ENCODE data around the gene SIX2. TPM values are rescaled to one million over a fixed set of nuclear protein-coding genes. Genes with fewer than 3 reads are reported as not detected.

SIX2 gene
- total and polyA plus RNA-seq, 2 of the 13 experiments (the other 11 are each of a cell fraction or from before 2014, with no cell fraction given): not detected

DNA sequence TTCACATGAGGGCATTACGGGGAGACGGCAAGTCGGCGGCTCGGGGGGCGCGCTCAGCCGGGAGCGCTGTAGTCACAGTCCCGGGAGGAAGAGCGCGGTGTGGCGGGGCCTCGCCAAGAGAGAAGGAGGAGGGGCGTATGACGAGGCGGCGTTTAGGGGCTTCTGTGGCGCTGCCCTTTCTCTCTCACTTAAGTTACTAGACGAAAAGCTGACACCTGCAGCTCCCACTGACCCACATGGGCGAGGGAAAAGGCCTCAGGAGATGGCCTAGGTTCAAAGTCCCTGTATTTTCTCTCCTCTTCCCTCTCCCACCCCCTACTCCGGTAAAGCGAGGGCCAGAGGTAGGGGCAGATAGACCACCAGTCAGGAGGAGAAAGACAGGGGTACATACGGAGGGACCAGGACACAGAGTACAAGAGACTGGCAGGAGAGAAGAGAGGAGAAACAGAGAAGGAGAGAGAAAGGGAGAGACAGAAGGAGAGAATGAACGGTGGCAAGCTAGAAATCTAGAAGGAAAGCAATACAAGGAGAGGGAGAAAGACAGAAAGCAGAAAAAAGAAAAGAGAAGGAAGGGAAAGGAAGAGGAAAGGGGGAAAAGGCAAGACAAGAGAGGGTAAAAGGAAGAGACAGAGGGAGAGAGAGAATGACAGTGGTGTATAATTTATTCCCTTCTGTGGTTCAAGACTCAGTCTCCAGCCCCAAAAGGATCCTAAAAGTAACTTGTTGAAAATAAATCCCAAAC lies 3.8 kb downstream of the SIX2 start (continued):
- no peak for TF ChIP-seq NKX3-1 (CRISPR knock-in tag; IDR thresholded peaks at IDR 0.05)
- no peak for TF ChIP-seq ZNF3 (CRISPR knock-in tag; IDR thresholded peaks at IDR 0.05)

DNA sequence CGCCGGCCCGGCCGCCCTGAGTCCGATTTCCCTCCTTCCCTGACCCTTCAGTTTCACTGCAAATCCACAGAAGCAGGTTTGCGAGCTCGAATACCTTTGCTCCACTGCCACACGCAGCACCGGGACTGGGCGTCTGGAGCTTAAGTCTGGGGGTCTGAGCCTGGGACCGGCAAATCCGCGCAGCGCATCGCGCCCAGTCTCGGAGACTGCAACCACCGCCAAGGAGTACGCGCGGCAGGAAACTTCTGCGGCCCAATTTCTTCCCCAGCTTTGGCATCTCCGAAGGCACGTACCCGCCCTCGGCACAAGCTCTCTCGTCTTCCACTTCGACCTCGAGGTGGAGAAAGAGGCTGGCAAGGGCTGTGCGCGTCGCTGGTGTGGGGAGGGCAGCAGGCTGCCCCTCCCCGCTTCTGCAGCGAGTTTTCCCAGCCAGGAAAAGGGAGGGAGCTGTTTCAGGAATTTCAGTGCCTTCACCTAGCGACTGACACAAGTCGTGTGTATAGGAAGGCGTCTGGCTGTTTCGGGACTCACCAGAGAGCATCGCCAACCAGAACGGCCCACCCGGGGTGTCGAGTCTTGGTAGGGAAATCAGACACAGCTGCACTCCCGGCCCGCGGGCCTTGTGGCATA lies 4.6 kb downstream of the SIX2 start:
- Histone ChIP-seq H3K4me3 (replicated peaks in 1 of 3; ENCODE audit: insufficient read depth in 1 of 3, low read depth in 2 of 3, low read length in 3 of 3) (no peak overlapping the region), H3K4me1 (ENCODE audit: insufficient read depth, low read length) (0 out of 2 replicates have a peak, but pooled peaks cover 2% of the 10 kb centered on the region), H4K20me1 (ENCODE audit: insufficient read depth, low read length) (no peaks in the 10 kb centered on the region; the same call in 1 of the 2 replicates), H3K27me3 (ENCODE audit: control insufficient read depth in 1 of 2, insufficient read depth in 2 of 2, low read length in 2 of 2) (peaks cover 9 to 82% of the 10 kb centered on the region in 2 experiments), H3K9me3 (ENCODE audit: low read length) (no peaks in the 10 kb centered on the region), H3K4me2 (ENCODE audit: low read depth, low read length) (no peak overlapping the region), H3K79me2 (ENCODE audit: insufficient read depth, low read length) (no peaks in the 10 kb centered on the region), H3K27ac (ENCODE audit: extremely low read length, insufficient read depth, low read length) (no peak overlapping the region), H3K36me3 (replicated peaks in 1 of 2; ENCODE audit: control insufficient read depth in 1 of 2, insufficient read depth in 2 of 2, low read length in 2 of 2) (no peaks in the 10 kb centered on the region), H3K9ac (ENCODE audit: insufficient read depth, low read depth, low read length) (no peak overlapping the region), H2AFZ (ENCODE audit: low read length) (no peak overlapping the region)
- ChIA-PET CTCF (ENCODE audit: low intra/inter-chr PET ratio, low total read pairs) (no interaction called here), POLR2A (no interaction called here)
- 67% methylated on average over 45 of the region's 45 CpGs for WGBS (ENCODE audit: low lambda C conversion rate)
- ATAC-seq (no peak), FAIRE-seq (no peak), DNase-seq (ENCODE audit: low spot score) (no peak)
- intact Hi-C loops (cut with micrococcal nuclease; ENCODE audit: unreplicated experiment): no loop called here
- no TSS peak for BruUV-seq (replicated peaks)
- in situ Hi-C loops (cut with HindIII; ENCODE audit: extremely low pct_ligation_motif_present, low pct_unique_long_range_greater_than_20kb): no loop called here
- TF ChIP-seq, protein P1, sequence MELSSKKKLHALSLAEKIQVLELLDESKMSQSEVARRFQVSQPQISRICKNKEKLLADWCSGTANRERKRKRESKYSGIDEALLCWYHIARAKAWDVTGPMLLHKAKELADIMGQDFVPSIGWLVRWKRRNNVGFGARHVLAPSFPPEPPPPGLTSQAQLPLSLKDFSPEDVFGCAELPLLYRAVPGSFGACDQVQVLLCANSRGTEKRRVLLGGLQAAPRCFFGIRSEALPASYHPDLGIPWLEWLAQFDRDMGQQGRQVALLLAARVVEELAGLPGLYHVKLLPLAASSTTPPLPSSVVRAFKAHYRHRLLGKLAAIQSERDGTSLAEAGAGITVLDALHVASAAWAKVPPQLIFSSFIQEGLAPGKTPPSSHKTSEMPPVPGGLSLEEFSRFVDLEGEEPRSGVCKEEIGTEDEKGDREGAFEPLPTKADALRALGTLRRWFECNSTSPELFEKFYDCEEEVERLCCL (CRISPR knock-in tag; IDR thresholded peaks at IDR 0.05; ENCODE audit: borderline replicate concordance): no peak
- TF ChIP-seq NR2C2 (CRISPR knock-in tag; IDR thresholded peaks at IDR 0.05; ENCODE audit: borderline replicate concordance) (no peak), MBD4 (IDR thresholded peaks at IDR 0.05; ENCODE audit: borderline replicate concordance, low read length) (no peak), SP2 (CRISPR knock-in tag; IDR thresholded peaks at IDR 0.05) (no peak), HMG20A (CRISPR knock-in tag; IDR thresholded peaks at IDR 0.05; ENCODE audit: borderline replicate concordance) (no peak), RORA (CRISPR knock-in tag; IDR thresholded peaks at IDR 0.05) (no peak), TBP (CRISPR knock-in tag; IDR thresholded peaks at IDR 0.05) (no peak)
- TF ChIP-seq, protein P2, sequence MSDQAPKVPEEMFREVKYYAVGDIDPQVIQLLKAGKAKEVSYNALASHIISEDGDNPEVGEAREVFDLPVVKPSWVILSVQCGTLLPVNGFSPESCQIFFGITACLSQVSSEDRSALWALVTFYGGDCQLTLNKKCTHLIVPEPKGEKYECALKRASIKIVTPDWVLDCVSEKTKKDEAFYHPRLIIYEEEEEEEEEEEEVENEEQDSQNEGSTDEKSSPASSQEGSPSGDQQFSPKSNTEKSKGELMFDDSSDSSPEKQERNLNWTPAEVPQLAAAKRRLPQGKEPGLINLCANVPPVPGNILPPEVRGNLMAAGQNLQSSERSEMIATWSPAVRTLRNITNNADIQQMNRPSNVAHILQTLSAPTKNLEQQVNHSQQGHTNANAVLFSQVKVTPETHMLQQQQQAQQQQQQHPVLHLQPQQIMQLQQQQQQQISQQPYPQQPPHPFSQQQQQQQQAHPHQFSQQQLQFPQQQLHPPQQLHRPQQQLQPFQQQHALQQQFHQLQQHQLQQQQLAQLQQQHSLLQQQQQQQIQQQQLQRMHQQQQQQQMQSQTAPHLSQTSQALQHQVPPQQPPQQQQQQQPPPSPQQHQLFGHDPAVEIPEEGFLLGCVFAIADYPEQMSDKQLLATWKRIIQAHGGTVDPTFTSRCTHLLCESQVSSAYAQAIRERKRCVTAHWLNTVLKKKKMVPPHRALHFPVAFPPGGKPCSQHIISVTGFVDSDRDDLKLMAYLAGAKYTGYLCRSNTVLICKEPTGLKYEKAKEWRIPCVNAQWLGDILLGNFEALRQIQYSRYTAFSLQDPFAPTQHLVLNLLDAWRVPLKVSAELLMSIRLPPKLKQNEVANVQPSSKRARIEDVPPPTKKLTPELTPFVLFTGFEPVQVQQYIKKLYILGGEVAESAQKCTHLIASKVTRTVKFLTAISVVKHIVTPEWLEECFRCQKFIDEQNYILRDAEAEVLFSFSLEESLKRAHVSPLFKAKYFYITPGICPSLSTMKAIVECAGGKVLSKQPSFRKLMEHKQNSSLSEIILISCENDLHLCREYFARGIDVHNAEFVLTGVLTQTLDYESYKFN (CRISPR knock-in tag; conservative IDR thresholded peaks at IDR 0.05): no peak
- TF ChIP-seq, protein P3, sequence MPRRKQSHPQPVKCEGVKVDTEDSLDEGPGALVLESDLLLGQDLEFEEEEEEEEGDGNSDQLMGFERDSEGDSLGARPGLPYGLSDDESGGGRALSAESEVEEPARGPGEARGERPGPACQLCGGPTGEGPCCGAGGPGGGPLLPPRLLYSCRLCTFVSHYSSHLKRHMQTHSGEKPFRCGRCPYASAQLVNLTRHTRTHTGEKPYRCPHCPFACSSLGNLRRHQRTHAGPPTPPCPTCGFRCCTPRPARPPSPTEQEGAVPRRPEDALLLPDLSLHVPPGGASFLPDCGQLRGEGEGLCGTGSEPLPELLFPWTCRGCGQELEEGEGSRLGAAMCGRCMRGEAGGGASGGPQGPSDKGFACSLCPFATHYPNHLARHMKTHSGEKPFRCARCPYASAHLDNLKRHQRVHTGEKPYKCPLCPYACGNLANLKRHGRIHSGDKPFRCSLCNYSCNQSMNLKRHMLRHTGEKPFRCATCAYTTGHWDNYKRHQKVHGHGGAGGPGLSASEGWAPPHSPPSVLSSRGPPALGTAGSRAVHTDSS (CRISPR knock-in tag; conservative IDR thresholded peaks at IDR 0.05): no peak
- TF ChIP-seq, protein P4, sequence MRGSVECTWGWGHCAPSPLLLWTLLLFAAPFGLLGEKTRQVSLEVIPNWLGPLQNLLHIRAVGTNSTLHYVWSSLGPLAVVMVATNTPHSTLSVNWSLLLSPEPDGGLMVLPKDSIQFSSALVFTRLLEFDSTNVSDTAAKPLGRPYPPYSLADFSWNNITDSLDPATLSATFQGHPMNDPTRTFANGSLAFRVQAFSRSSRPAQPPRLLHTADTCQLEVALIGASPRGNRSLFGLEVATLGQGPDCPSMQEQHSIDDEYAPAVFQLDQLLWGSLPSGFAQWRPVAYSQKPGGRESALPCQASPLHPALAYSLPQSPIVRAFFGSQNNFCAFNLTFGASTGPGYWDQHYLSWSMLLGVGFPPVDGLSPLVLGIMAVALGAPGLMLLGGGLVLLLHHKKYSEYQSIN (CRISPR knock-in tag; IDR thresholded peaks at IDR 0.05; ENCODE audit: borderline replicate concordance): no peak
- TF ChIP-seq, protein P5, sequence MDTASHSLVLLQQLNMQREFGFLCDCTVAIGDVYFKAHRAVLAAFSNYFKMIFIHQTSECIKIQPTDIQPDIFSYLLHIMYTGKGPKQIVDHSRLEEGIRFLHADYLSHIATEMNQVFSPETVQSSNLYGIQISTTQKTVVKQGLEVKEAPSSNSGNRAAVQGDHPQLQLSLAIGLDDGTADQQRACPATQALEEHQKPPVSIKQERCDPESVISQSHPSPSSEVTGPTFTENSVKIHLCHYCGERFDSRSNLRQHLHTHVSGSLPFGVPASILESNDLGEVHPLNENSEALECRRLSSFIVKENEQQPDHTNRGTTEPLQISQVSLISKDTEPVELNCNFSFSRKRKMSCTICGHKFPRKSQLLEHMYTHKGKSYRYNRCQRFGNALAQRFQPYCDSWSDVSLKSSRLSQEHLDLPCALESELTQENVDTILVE (CRISPR knock-in tag; IDR thresholded peaks at IDR 0.05): no peak

Data from HepG2 (cell line).